Measurements from ENCODE around the gene SEC16A.

- no peak for TF ChIP-seq SIN3A (IDR thresholded peaks at IDR 0.05; ENCODE audit: borderline replicate concordance, insufficient read depth, low read length)
- TF ChIP-seq REST (IDR thresholded peaks at IDR 0.05; ENCODE audit: insufficient read depth in 1 of 2, low read depth in 2 of 2, low read length in 2 of 2), result no peak
- TF ChIP-seq TAF1 (IDR thresholded peaks at IDR 0.05; ENCODE audit: borderline replicate concordance, insufficient read depth, low read length), result no peak
Observed at GRCh38 chr9:136522314-136523237, 39.7 kb upstream of the SEC16A start.

Measured in PFSK-1 (cell line).